GM21825 (cell line): ENCODE results near the gene SIDT2.
"Not testable (repeated sequence)": the region's sequence is repeated elsewhere in the genome, so short reads cannot be mapped to it uniquely, and the experiment has no call there.

ENCODE experiments used
- ATAC-seq: cut with Tn5 transposase; IDR thresholded peaks from one replicate; pipeline ENCODE4 v1.9.1; 2021; ENCODE audit warnings: mild to moderate bottlenecking, moderate library complexity; ENCODE audit not compliant: unreplicated experiment

Gene SIDT2

GRCh38 chr11:117178210-117179034, at the start of gene SIDT2:
SIDT2 (plus strand) TSS chr11:117178743; CDS start chr11:117179264, 521 bp downstream.
- peak; percentile 89 for ATAC-seq

- ATAC-seq, result not testable (repeated sequence)
Observed at GRCh38 chr11:117130396-117130795, 48.1 kb upstream of the SIDT2 start.

- no peak for ATAC-seq
Observed at GRCh38 chr11:117130879-117131278, 47.7 kb upstream of the SIDT2 start.

- no peak for ATAC-seq
Observed at GRCh38 chr11:117134431-117134830, 44.1 kb upstream of the SIDT2 start.

GRCh38 chr11:117134979-117135378, 43.6 kb upstream of the SIDT2 start:
- not testable (repeated sequence) for ATAC-seq

GRCh38 chr11:117137223-117138086, 41.1 kb upstream of the SIDT2 start:
- not testable (repeated sequence) for ATAC-seq

- no peak for ATAC-seq
Observed at GRCh38 chr11:117143390-117143789, 35.2 kb upstream of the SIDT2 start.

- peak; percentile 97 for ATAC-seq
Observed at GRCh38 chr11:117143871-117144476, 34.6 kb upstream of the SIDT2 start, which contains the start of gene PAFAH1B2. PAFAH1B2 (plus strand) TSS chr11:117144287; CDS start chr11:117152448, 8,161 bp downstream.

- ATAC-seq, result peak; percentile 37
Observed at GRCh38 chr11:117144477-117145392, 33.8 kb upstream of the SIDT2 start.

- ATAC-seq, result no peak
Observed at GRCh38 chr11:117145393-117145761, 33.2 kb upstream of the SIDT2 start.

- no peak for ATAC-seq
Observed at GRCh38 chr11:117146521-117146920, 32.0 kb upstream of the SIDT2 start.

- ATAC-seq, result no peak
Observed at GRCh38 chr11:117152066-117152465, 26.5 kb upstream of the SIDT2 start.

GRCh38 chr11:117154468-117154867, 24.1 kb upstream of the SIDT2 start:
- ATAC-seq, result no peak

GRCh38 chr11:117157507-117157906, 21.0 kb upstream of the SIDT2 start:
- ATAC-seq, result no peak

GRCh38 chr11:117159892-117160291, 18.7 kb upstream of the SIDT2 start:
- no peak for ATAC-seq

- ATAC-seq, result no peak
Observed at GRCh38 chr11:117160826-117161225, 17.7 kb upstream of the SIDT2 start.

- no peak for ATAC-seq
Observed at GRCh38 chr11:117166491-117166890, 12.1 kb upstream of the SIDT2 start.

- no peak for ATAC-seq
Observed at GRCh38 chr11:117169736-117170135, 8.8 kb upstream of the SIDT2 start.

- ATAC-seq, result no peak
Observed at GRCh38 chr11:117170210-117170609, 8.3 kb upstream of the SIDT2 start.

- no peak for ATAC-seq
Observed at GRCh38 chr11:117171007-117171403, 7.5 kb upstream of the SIDT2 start.
